ENCODE measurements around the gene YRDC.

YRDC gene

GRCh38 chr1:37845049-37845646 is 37.1 kb upstream of the YRDC start:
- Histone ChIP-seq H3K27me3 (replicated peaks; ENCODE audit: insufficient read depth, low read length) (no peaks in the 10 kb centered on the region), H3K36me3 (replicated peaks; ENCODE audit: insufficient read depth, low read length) (no peaks in the 10 kb centered on the region; the same call in 1 of the 2 replicates), H3K4me3 (ENCODE audit: low read length) (no peak overlapping the region), H3K79me2 (ENCODE audit: low read length) (peaks cover 73% of the 10 kb centered on the region), H3K9me2 (replicated peaks; ENCODE audit: insufficient read depth, low read length) (no peaks in the 10 kb centered on the region), H3K9ac (ENCODE audit: low read length) (no peak overlapping the region), H3K4me2 (ENCODE audit: low read depth, low read length) (no peak overlapping the region), H4K20me1 (ENCODE audit: insufficient read depth, low read length) (no peaks in the 10 kb centered on the region), H3F3A (ENCODE audit: insufficient read depth, low read length) (peaks cover 6% of the 10 kb centered on the region; the same call in 1 of the 2 replicates), H3K4me1 (ENCODE audit: low read length) (peaks cover 16% of the 10 kb centered on the region), H2AFZ (ENCODE audit: low read length) (no peak overlapping the region), H3K27ac (ENCODE audit: low read length) (no peak overlapping the region), H3K9me3 (replicated peaks; ENCODE audit: insufficient read depth, low read length) (no peaks in the 10 kb centered on the region)
- DNase-seq, result no peak
- TF ChIP-seq EZH2 (optimal IDR thresholded peaks at IDR 0.05; ENCODE audit: low read depth, low read length), result no peak
- TF ChIP-seq EZH2phosphoT487 (IDR thresholded peaks at IDR 0.05; ENCODE audit: low read length), result no peak
- TF ChIP-seq, protein P1, sequence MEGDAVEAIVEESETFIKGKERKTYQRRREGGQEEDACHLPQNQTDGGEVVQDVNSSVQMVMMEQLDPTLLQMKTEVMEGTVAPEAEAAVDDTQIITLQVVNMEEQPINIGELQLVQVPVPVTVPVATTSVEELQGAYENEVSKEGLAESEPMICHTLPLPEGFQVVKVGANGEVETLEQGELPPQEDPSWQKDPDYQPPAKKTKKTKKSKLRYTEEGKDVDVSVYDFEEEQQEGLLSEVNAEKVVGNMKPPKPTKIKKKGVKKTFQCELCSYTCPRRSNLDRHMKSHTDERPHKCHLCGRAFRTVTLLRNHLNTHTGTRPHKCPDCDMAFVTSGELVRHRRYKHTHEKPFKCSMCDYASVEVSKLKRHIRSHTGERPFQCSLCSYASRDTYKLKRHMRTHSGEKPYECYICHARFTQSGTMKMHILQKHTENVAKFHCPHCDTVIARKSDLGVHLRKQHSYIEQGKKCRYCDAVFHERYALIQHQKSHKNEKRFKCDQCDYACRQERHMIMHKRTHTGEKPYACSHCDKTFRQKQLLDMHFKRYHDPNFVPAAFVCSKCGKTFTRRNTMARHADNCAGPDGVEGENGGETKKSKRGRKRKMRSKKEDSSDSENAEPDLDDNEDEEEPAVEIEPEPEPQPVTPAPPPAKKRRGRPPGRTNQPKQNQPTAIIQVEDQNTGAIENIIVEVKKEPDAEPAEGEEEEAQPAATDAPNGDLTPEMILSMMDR (IDR thresholded peaks at IDR 0.05; ENCODE audit: low read length), result no peak

DNA sequence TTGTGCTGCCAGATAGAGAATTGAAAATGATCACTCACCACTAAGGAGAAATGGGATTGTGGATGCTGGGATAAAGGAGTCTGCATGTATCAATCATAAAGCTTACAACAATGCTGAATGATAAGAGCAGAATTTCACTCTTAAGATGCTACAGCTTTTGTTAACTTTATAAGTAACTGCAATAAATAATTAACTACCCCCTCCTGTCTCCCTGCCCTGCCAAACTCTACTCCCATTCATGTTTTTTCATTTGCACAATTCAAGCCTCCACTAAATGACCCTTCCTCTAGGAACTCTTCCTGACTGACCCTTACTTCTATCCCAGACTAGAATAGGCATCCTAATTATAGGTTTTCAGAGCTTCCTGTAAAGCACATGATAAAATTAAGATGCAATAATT is 36.5 kb upstream of the YRDC start:
- no peak overlapping the region for H3K9ac ChIP-seq (ENCODE audit: low read length)
- no peak overlapping the region for H2AFZ ChIP-seq (ENCODE audit: low read length)
- DNase-seq, result no peak
- TF ChIP-seq, protein P1 (IDR thresholded peaks at IDR 0.05; ENCODE audit: low read length), result no peak
- TF ChIP-seq EZH2phosphoT487 (IDR thresholded peaks at IDR 0.05; ENCODE audit: low read length), result no peak
- no peak for TF ChIP-seq EZH2 (optimal IDR thresholded peaks at IDR 0.05; ENCODE audit: low read depth, low read length)
- H3K4me2 ChIP-seq (ENCODE audit: low read depth, low read length), result no peak overlapping the region
- H3K9me3 ChIP-seq (replicated peaks; ENCODE audit: insufficient read depth, low read length), result no peaks in the 10 kb centered on the region
- H3K4me1 ChIP-seq (ENCODE audit: low read length), result peaks cover 20% of the 10 kb centered on the region
- H4K20me1 ChIP-seq (ENCODE audit: insufficient read depth, low read length), result no peaks in the 10 kb centered on the region
- H3K27me3 ChIP-seq (replicated peaks; ENCODE audit: insufficient read depth, low read length), result no peaks in the 10 kb centered on the region
- peaks cover 67% of the 10 kb centered on the region for H3K79me2 ChIP-seq (ENCODE audit: low read length)
- peaks cover 11% of the 10 kb centered on the region for H3F3A ChIP-seq (ENCODE audit: insufficient read depth, low read length)
- no peaks in the 10 kb centered on the region; the same call in 1 of the 2 replicates for H3K36me3 ChIP-seq (replicated peaks; ENCODE audit: insufficient read depth, low read length)
- no peaks in the 10 kb centered on the region for H3K9me2 ChIP-seq (replicated peaks; ENCODE audit: insufficient read depth, low read length)
- H3K4me3 ChIP-seq (ENCODE audit: low read length), result no peak overlapping the region
- no peak overlapping the region for H3K27ac ChIP-seq (ENCODE audit: low read length)

GRCh38 chr1:37841652-37842051 is 33.6 kb upstream of the YRDC start:
- Histone ChIP-seq H4K20me1 (ENCODE audit: insufficient read depth, low read length) (no peaks in the 10 kb centered on the region), H3K4me3 (ENCODE audit: low read length) (no peak overlapping the region), H3K4me1 (ENCODE audit: low read length) (peaks cover 19% of the 10 kb centered on the region), H3K9me3 (replicated peaks; ENCODE audit: insufficient read depth, low read length) (no peaks in the 10 kb centered on the region), H3K27me3 (replicated peaks; ENCODE audit: insufficient read depth, low read length) (no peaks in the 10 kb centered on the region), H3K9ac (ENCODE audit: low read length) (no peak overlapping the region), H3K79me2 (ENCODE audit: low read length) (peaks cover 39% of the 10 kb centered on the region), H2AFZ (ENCODE audit: low read length) (no peak overlapping the region), H3K9me2 (replicated peaks; ENCODE audit: insufficient read depth, low read length) (no peaks in the 10 kb centered on the region), H3K27ac (ENCODE audit: low read length) (no peak overlapping the region), H3K4me2 (ENCODE audit: low read depth, low read length) (no peak overlapping the region), H3K36me3 (replicated peaks; ENCODE audit: insufficient read depth, low read length) (no peaks in the 10 kb centered on the region; the same call in 1 of the 2 replicates), H3F3A (ENCODE audit: insufficient read depth, low read length) (peaks cover 12% of the 10 kb centered on the region)
- DNase-seq, result no peak
- TF ChIP-seq, protein P1 (IDR thresholded peaks at IDR 0.05; ENCODE audit: low read length), result no peak
- TF ChIP-seq EZH2phosphoT487 (IDR thresholded peaks at IDR 0.05; ENCODE audit: low read length) (no peak), EZH2 (optimal IDR thresholded peaks at IDR 0.05; ENCODE audit: low read depth, low read length) (no peak)
